ENCODE data around the gene PHOSPHO1.
"Not testable (repeated sequence)": the region's sequence is repeated elsewhere in the genome, so short reads cannot be mapped to it uniquely, and the experiment has no call there.

- TF ChIP-seq EZH2phosphoT487 (IDR thresholded peaks at IDR 0.05; ENCODE audit: low read length); EZH2 (optimal IDR thresholded peaks at IDR 0.05; ENCODE audit: low read depth, low read length); CTCF (IDR thresholded peaks at IDR 0.05; ENCODE audit: low read length): not testable (repeated sequence)
These were observed 46.1 kb downstream of the PHOSPHO1 start for GRCh38 chr17:49184522-49184921.
